Endothelial cell of umbilical vein (primary cell): ENCODE results near the gene LIPA. TPM values are rescaled to one million over a fixed set of nuclear protein-coding genes. Genes with fewer than 3 reads are reported as not detected.
"Not testable (repeated sequence)": the region's sequence is repeated elsewhere in the genome, so short reads cannot be mapped to it uniquely, and the experiment has no call there.

Experiments
- BruUV-seq: library from RNA; stranded (reverse); fragments of 400-500 nt; replicated peaks from 2 replicates; lab custom pipeline; 2021; lab: Mats Ljungman, UMichigan
- CTCF ChIA-PET: fragments of 300-600, 350-600 bp; sonication (Branson Sonifier 250); formaldehyde crosslinking; loops from one replicate; lab custom pipeline; 2021; ENCODE audit warnings: antibody characterized with exemption, inconsistent platforms; lab: Charles Lee
- POLR2A ChIA-PET: fragments of 300-600, 350-600 bp; sonication (Branson Sonifier 250); formaldehyde crosslinking; loops from one replicate; lab custom pipeline; 2021; ENCODE audit warnings: antibody characterized with exemption, inconsistent platforms; lab: Charles Lee
- DNase-seq: peaks from one replicate; pipeline ENCODE4 v3.0.0-alpha.2; 2011; ENCODE audit warnings: low read depth, low spot score
- FAIRE-seq: peaks from 2 replicates; lab custom pipeline; 2011; peaks lifted over from hg19 to GRCh38; lab: Jason Lieb, UNC
- H2AFZ ChIP-seq: 2 replicates; pipeline ENCODE4 v1.6.0; 2012; ENCODE audit warnings: low read depth, low read length, control low read depth, inconsistent platforms
- H3K27ac ChIP-seq: 2 replicates; pipeline ENCODE4 v1.5.1; 2011; ENCODE audit warnings: low read depth, mild to moderate bottlenecking, control low read depth, low read length, moderate library complexity; ENCODE audit not compliant: insufficient read depth
- H3K27me3 ChIP-seq, 2 experiments: 2 replicates each; pipeline versions ENCODE4 v1.6.0 to v1.6.1; 2011; ENCODE audit warnings: low read length in 2 of 2, mixed read lengths in 1 of 2; ENCODE audit not compliant: control insufficient read depth in 2 of 2, insufficient read depth in 2 of 2
- H3K36me3 ChIP-seq, 2 experiments: 2 replicates in 1 of 2; 3 replicates in 1 of 2; pipeline ENCODE4 v1.5.1; 2011; ENCODE audit warnings: low read length in 2 of 2, mild to moderate bottlenecking in 1 of 2, moderate library complexity in 1 of 2; ENCODE audit not compliant: control insufficient read depth in 2 of 2, insufficient read depth in 2 of 2; ENCODE audit errors: extremely low read depth in 1 of 2
- H3K4me1 ChIP-seq: 3 replicates; pipeline ENCODE4 v1.5.1; 2011; ENCODE audit warnings: mild to moderate bottlenecking, low read length; ENCODE audit not compliant: control insufficient read depth, insufficient read depth; ENCODE audit errors: extremely low read depth
- H3K4me2 ChIP-seq: 2 replicates; pipeline ENCODE4 v1.6.1; 2011; ENCODE audit warnings: low read length, control low read depth, mixed read lengths; ENCODE audit not compliant: insufficient read depth
- H3K4me3 ChIP-seq, 3 experiments: fragments of 200-600 bp in 1 of 3; sonication (generic), shearing (Covaris generic) in 1 of 3; replicated peaks in 1 of 3; 2 replicates each; pipeline ENCODE4 v1.5.1; 2011 to 2016; ENCODE audit warnings: control low read depth in 3 of 3, low read length in 3 of 3, mild to moderate bottlenecking in 2 of 3, inconsistent platforms in 1 of 3, low read depth in 1 of 3, moderate library complexity in 1 of 3; ENCODE audit not compliant: insufficient read depth in 1 of 3
- H3K79me2 ChIP-seq: 2 replicates; pipeline ENCODE4 v1.6.0; 2012; ENCODE audit warnings: low read length, inconsistent platforms; ENCODE audit not compliant: control insufficient read depth, insufficient read depth
- H3K9ac ChIP-seq: replicated peaks from 2 replicates; pipeline ENCODE3; 2011; ENCODE audit warnings: low read length, control low read depth; ENCODE audit not compliant: insufficient read depth; ENCODE audit errors: extremely low read depth
- H3K9me1 ChIP-seq: replicated peaks from 3 replicates; pipeline ENCODE4 v1.6.0; 2011; ENCODE audit warnings: mild to moderate bottlenecking, low read length; ENCODE audit not compliant: control insufficient read depth, insufficient read depth; ENCODE audit errors: extremely low read depth
- H3K9me3 ChIP-seq: replicated peaks from 2 replicates; pipeline ENCODE4 v1.5.1; 2012; ENCODE audit warnings: low read length, inconsistent platforms; ENCODE audit not compliant: control insufficient read depth, insufficient read depth
- H4K20me1 ChIP-seq: replicated peaks from 2 replicates; pipeline ENCODE3; 2011; ENCODE audit warnings: mild to moderate bottlenecking, low read length; ENCODE audit not compliant: control insufficient read depth, insufficient read depth; ENCODE audit errors: extremely low read depth
- CTCF ChIP-seq, 2 donors: IDR thresholded peaks; 1 replicate in 1 of 2; 2 replicates in 1 of 2; pipeline ENCODE4 v1.5.1; 2011; ENCODE audit warnings: low read length in 2 of 2, mild to moderate bottlenecking in 2 of 2, moderate library complexity in 2 of 2, control low read depth in 1 of 2, inconsistent platforms in 1 of 2, low read depth in 1 of 2; ENCODE audit not compliant: insufficient read depth in 1 of 2; ENCODE audit errors: extremely low read depth in 1 of 2
- EZH2 ChIP-seq: IDR thresholded peaks from 2 replicates; pipeline ENCODE4 v1.6.1; 2012; ENCODE audit warnings: borderline replicate concordance, low read depth, mild to moderate bottlenecking, moderate library complexity, low read length, inconsistent platforms; ENCODE audit not compliant: severe bottlenecking
- FOS ChIP-seq: IDR thresholded peaks from 2 replicates; pipeline ENCODE4 v1.6.1; 2011; ENCODE audit warnings: mild to moderate bottlenecking, low read length, moderate library complexity, borderline replicate concordance; ENCODE audit not compliant: insufficient read depth
- GATA2 ChIP-seq: IDR thresholded peaks from 2 replicates; pipeline ENCODE4 v1.7.0; 2011; ENCODE audit warnings: low read depth, mild to moderate bottlenecking, moderate library complexity, mixed read lengths, low read length; ENCODE audit not compliant: insufficient read length, insufficient read depth
- JUN ChIP-seq: IDR thresholded peaks from 2 replicates; pipeline ENCODE4 v1.6.1; 2011; ENCODE audit warnings: borderline replicate concordance, low read depth; ENCODE audit not compliant: insufficient read length, insufficient read depth
- MAX ChIP-seq: IDR thresholded peaks from 2 replicates; pipeline ENCODE4 v1.6.1; 2011; ENCODE audit not compliant: insufficient read depth, insufficient read length
- MYC ChIP-seq: IDR thresholded peaks from one replicate; pipeline ENCODE4 v1.6.1; 2011; ENCODE audit warnings: mild to moderate bottlenecking, low read depth, low read length
- POLR2A ChIP-seq: IDR thresholded peaks from 2 replicates; pipeline ENCODE4 v1.6.1; 2012; ENCODE audit warnings: low read depth, mild to moderate bottlenecking, control low read depth, low read length
- POLR2AphosphoS5 ChIP-seq: IDR thresholded peaks from 2 replicates; pipeline ENCODE4 v1.6.1; 2012; ENCODE audit warnings: low read depth, mild to moderate bottlenecking, control low read depth, low read length, moderate library complexity; ENCODE audit not compliant: insufficient read depth
- dilution Hi-C: fragments of 300-500 bp; cut with MboI; formaldehyde crosslinking; loops from one replicate; pipeline ENCODE4 v1.15.0; 2019; ENCODE audit warnings: low sequenced_read_pairs; ENCODE audit not compliant: extremely low pct_ligation_motif_present
- intact Hi-C: fragments of 100-400 bp; cut with micrococcal nuclease; formaldehyde crosslinking; loops from one replicate; pipeline ENCODE4 v1.10.0; 2022
- polyA plus RNA-seq, 4 experiments: library from polyadenylated mRNA; depleted of rRNA in 3 of 4; stranded (reverse) in 3 of 4; unstranded in 1 of 4; fragments of >200 nt; gene quantifications; 2 replicates each; pipeline versions ENCODE4 v1.2.1 to v1.2.3, GENCODE V29; 2011 to 2012; ENCODE audit warnings: missing spikeins in 1 of 4
- total RNA-seq: library from RNA; stranded (reverse); gene quantifications from 2 replicates; pipeline ENCODE4 v1.2.3, GENCODE V29; 2021

The LIPA gene
- total and polyA plus RNA-seq, 2 donors (not counting 3 experiments of a cell fraction or from before 2014, with no cell fraction given) = 24.0 to 41.1 TPM

DNA sequence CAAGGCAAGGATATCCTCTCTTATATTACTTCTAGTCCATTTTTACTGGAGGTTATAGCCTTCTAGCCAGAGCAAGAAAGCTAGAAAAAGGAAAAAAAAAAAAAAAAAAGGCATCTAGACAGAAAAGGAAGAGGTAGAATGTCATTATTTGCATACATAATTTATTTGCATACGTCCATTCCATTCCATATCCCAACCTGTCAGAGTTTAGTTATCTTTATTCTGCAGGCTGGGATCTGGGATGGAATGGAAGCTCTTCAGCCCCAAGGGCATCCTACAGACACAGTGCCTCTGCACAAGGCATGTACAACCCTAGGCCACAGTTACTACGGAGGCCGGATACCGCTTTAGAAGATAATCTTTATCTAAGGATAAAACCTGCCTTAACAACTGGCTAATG lies 54.1 kb downstream of the LIPA start:
- Histone ChIP-seq H4K20me1 (no peaks in the 10 kb centered on the region), H3K9me3 (no peaks in the 10 kb centered on the region), H2AFZ (no peak overlapping the region), H3K36me3 (no peaks in the 10 kb centered on the region), H3K4me1 (no peaks in the 10 kb centered on the region), H3K9me1 (no peaks in the 10 kb centered on the region), H3K27me3 (no peaks in the 10 kb centered on the region), H3K4me3 (no peak overlapping the region), H3K79me2 (no peaks in the 10 kb centered on the region), H3K27ac (no peak overlapping the region), H3K9ac (no peak overlapping the region), H3K4me2 (no peak overlapping the region)
- CTCF ChIA-PET = interaction anchor here (0.6 to 1.8 kb wide), 6 partner anchors 14 to 210 kb away, joined by 3 to 6 read pairs (median 4); no protein-coding TSS in a partner anchor
- no peak for TF ChIP-seq POLR2A
- no peak for TF ChIP-seq FOS
- no peak for TF ChIP-seq EZH2
- TF ChIP-seq MAX = no peak
- TF ChIP-seq GATA2 = no peak
- TF ChIP-seq MYC = no peak
- TF ChIP-seq JUN = no peak
- TF ChIP-seq POLR2AphosphoS5 = no peak
- no peak for TF ChIP-seq CTCF (IDR thresholded peaks at IDR 0.05; ENCODE audit: extremely low read depth in 1 of 2, insufficient read depth in 1 of 2, low read depth in 1 of 2, low read length in 2 of 2)
- dilution Hi-C loops = no loop called here
- DNase-seq = no peak
- POLR2A ChIA-PET = no interaction called here
- FAIRE-seq = no peak
- intact Hi-C loops = no loop called here
- BruUV-seq = no TSS peak

DNA sequence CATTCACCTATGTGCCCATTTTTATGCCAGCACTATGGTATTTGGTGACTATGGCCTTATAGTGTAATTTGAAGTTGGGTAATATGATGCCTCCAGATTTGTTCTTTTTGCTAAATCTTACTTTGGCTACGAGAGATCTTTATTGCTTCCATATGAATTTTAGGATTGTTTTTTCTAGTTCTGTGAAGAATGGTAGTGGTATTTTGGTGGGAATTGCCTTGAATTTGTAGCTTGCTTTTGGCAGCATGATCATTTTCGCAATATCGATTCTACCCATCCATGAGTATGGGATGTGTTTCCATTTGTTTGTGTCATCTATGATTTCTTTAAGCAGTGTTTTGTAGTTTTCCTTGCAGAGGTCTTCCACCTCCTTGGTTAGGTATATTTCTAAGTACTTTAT lies 60.3 kb downstream of the LIPA start:
- H4K20me1 ChIP-seq, H3K4me2 ChIP-seq, H3K36me3 ChIP-seq, FAIRE-seq, H3K9me1 ChIP-seq, H2AFZ ChIP-seq, H3K9ac ChIP-seq, dilution Hi-C loops, BruUV-seq, H3K27ac ChIP-seq, intact Hi-C loops, H3K27me3 ChIP-seq, DNase-seq, H3K4me1 ChIP-seq, H3K79me2 ChIP-seq, POLR2A ChIA-PET, H3K4me3 ChIP-seq, H3K9me3 ChIP-seq: not testable (repeated sequence)
- CTCF ChIA-PET = interaction anchor here (1.3 to 1.6 kb wide), 2 partner anchors 13 to 26 kb away, joined by 3 to 4 read pairs; no protein-coding TSS in a partner anchor
